Activated CD4-positive, alpha-beta T cell treated with anti-CD3 and anti-CD28 coated beads, Interleukin-2, amount 50 U/mL, for 24 hours (primary cell): Measurements from ENCODE around the gene DPM3.
"Not testable (repeated sequence)": the region's sequence is repeated elsewhere in the genome, so short reads cannot be mapped to it uniquely, and the experiment has no call there.

Source experiments
- DNase-seq, 2 donors: peaks; one replicate each; pipeline ENCODE4 v3.0.0-alpha.2; 2020; ENCODE audit warnings: low read depth in 1 of 2, low spot score in 1 of 2

The DPM3 gene

DNA sequence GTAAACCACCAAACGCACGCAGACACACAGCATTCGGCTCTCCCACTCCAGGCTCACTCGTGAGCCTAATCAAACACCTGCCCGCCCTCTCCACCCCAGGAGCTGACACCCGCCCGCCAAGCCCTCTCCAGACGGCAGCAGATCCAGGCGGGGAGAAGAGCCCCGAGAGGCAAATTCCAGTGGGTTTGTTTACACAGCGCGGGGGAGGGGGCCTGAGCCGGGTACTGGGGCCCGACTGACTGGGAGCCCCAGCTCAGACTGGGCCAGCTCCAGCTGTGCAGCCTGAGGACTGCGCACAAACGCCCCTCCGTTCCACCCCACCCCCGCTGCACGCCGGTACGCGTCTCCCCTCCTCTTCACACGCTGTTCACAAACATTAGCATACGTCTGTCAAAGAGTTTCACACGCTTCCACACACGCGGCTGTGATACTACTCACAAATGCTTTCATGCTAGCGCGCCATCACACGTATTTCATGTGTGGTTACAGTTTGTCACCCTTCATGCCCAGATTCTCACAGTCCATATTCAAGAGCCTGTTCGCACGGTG, 13.7 kb downstream of the DPM3 start:
- no peak for DNase-seq

DNA sequence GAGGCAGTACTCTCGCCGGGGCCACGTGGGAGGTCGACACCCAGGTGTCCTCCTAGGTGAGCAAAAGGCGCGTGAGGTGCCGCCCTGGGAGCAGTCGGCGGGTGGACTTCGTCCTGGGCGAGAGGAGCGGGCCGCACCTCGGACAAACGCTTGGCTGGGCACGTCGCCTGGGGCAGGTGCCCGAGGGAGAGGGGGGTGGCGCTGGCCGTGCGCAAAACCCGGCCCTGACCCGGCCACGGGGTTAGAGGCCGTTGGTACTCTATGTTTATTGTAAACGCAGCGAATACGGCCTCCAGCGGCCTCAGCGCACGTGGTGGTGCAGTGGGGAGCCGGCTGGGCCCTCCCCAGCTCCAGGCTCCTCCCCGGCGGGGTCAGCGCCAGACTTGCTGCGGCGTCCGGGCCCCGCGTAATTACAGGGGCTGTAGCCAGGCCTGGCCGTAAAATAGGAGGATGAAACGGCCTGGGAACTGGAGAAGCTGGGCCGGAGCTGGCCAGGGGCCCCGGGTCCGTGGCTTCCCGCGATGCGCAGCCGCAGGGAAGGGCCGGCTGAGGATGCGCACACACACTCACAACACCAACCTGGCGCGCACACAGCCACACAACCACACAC, 14.3 kb downstream of the DPM3 start:
- DNase-seq = no peak

DNA sequence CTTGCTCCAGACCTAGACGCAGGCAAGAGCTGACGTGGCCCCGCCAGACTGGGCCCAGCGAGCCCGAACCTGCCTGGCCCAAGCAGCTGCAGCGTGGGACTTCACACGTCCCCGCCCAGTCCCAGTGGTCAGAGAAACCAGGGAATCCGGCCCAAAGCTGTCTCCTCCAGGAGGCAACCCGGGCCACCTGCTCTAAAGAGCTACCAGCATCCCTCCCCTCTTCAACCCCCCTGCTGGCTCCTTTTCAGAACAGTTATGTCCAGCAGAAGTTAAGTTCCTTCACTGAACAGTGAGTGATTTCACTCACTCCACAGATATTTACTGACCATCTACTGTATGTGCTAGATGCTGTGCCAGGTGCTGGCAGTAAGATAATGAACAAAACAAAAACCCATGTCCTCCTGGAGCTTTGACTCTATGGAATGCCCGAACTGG, 14.8 kb downstream of the DPM3 start:
- no peak for DNase-seq

DNA sequence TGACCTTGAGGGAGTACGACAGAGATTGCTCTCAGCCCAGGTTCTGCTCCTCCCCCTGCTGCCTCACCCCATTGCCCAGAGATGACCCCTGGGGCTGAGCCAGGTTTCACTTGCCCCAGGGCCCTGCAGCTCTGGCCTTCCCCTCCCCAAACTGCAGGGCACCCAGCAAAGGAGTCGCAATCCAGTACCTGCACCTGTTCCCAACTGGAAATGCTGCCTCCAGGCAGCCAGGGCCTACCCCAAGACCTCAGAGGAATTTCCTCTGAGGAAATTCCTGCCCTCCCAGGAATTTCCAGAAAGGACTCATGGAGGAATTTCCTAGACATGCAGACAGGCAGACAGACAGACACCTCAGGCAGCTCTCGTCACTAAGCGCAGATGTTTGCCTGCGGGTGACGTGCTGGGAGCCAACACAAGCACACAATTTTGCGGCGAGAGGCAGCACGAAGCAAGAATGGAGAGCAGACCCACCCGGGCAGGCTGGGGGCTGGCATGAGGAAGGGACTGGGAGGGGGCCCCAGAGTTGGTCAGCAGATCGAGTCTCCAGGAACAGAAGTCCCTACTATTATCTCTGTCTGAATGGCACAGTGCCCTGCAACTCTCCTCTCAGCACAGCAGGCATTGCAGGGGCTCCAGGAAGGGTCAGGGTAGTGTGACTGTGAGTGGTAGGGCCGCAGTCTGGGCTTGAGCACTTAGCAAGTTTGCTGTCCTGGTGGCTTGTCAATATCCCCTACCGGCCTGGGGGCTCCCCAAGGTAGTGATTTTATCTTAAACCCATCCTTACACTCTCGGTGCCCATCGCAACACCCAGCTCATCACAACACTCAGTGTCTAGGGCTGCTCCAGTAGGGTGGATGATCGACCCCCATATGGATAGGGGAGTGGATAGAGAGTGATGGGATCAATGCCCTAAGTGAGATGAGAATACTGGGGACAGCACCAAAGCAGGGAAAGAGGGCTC, 15.5 kb downstream of the DPM3 start:
- DNase-seq = no peak

DNA sequence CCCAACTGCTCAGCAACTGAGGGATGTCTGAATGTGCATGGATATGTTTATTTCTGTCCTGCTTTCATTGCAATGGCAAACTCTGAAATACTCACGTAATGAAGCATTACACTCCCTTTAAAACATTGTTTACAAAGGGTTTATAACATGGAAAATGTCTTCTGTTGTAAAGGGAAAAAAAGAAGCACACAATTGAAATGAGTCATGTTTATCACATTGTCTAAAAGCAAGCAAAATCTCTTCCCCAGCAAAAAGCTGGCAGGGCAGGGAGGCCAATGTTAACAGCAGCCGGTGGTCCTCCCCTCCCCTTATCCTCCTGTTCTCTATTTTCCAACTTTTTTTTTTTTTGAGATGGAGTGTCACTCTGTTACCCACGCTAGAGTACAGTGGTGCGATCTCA, 16.5 kb downstream of the DPM3 start:
- DNase-seq = no peak

DNA sequence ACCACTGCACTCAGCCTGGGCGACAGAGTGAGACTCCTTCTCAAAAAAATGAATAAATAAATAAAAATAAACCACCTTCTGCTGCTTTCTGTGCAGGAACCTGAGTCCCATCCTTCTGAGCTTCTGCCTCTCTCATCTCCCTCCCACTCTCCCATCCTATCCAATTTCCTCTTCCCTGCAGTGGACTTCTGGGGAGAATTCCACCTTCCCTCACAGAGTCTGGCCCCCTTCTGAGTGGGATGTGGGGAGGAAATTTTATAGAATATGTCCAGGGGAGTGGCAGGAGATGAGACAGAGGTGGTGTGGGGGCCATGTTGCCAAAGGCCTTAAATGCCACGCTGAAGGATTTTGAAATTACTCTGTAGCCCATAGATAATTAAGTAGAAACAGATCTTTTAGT, 18.0 kb downstream of the DPM3 start:
- DNase-seq = no peak

DNA sequence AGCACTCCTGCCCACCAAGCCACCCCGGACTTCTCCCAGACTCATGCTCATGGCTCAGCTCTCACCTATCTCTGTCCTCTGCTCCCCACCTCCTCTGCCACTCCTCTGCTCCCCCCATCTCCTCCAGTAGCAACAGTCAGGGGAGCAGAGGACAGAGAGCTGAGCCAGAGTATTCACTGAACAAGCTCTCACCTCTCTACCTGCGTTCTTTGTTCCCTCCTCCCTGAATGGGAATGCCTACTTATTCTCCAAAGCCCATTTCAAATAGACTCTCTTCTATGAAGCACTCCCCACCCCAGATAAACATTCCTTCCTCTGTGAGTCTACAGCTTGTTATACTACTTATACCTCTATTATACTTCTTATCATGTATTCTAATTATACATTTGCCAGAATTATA, 19.1 kb downstream of the DPM3 start:
- DNase-seq = no peak

DNA sequence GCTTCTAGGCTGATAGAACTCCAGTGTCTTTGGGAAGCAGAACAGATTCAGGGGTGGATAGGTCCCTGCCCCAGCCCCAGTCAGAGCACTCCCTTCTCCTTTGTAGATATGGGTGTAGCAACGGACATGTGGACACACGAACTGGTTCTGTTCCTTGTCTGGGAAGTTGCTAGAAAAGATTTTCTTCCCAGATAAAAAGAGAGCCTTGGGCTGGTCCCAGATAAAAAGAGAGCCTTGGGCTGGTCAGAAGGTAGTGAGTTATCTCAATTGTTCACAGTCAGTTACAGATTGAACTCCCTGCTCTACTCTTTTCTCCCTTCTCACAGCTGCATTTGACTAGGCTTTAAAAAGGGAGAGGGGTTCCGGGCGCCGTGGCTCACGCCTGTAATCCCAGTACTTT, 20.1 kb downstream of the DPM3 start:
- DNase-seq = no peak

DNA sequence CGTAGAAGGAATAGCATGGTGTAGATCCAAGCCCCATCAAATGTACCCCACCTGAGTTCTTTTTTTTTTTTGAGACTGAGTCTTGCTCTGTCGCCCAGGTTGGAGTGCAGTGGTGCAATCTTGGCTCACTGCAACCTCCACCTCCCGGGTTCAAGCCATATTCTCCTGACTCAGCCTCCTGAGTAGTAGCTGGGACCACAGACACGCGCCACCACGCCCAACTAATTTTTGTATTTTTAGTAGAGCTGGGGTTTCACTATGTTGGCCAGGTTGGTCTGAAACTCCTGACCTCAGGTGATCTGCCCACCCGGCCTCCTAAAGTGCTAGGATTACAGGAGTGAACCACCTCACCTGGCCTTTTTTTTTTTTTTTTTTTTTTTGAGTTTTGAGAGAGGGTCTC, 22.2 kb downstream of the DPM3 start:
- not testable (repeated sequence) for DNase-seq

DNA sequence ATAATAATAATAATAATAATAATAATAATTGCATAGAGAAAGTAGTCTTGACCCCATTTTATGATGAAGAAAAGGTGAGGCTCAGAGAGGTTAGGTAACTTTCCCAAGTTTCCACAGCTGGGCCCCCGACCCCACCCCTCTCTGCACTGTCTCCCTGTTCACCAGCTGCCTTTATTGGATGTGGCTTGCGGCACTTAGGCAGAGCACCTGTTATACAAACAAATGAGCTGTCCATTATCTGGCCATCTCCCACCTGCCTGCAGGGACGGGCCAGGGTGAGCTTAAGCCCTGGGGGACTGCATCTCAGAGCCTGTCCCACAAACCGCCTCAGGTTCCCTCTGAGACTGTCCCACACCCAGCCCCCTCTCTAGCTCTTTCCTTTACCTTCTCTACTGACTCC, 22.7 kb downstream of the DPM3 start:
- no peak for DNase-seq

DNA sequence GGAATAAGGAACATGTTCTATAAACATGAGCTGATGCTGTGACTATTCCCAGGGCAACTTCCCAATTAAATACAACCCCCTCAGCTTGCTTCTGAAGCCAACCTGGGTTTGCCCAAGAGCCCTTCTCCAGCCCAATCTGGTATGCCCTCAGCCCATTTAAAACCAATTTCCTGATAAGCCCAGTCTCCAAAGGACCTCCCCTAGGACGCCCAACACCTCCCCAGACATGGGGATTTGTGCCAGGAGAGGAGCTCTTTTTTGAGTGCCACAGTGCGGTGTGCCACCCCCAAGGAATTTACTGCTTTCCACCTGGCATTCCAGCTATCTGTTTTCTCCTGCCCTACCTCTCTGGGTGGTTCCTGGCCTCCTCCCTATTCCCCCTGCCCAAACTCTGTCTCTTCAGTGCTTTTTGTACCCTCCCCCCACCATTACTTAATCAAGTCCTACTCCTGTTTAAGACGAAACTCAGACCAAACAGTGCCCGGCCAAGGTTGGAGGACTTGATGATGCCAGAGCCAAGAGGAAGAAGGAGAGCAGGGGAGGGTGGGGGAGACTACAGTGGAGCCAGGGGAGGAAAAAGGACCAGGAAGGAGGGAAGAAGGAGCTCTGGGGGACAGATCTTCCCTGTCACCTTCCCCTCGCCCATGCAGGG, 24.1 kb downstream of the DPM3 start:
- DNase-seq = no peak

DNA sequence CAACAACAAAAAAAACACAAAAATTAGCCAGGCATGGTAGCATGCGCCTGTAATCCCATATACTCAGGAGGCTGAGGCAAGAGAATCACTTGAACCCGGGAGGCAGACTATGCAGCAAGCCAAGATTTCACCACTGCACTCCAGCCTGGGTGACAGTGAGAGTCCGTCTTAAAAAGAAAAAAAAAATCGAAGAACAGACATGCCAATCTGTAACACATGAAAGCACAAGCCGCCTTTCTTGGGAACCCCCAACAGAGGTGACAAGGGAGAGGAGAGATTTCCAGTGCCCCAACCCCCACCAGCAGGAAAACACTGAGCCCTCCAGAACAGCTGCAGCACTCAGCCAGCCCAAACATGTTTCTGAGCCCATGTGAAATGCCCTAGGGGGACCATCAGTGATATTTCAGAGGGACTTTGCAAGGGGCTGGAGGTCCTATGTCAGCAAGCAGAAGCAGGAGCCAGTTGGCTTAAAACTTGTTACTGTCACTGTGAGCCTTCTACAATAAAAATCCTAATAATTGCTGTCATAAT, 26.8 kb downstream of the DPM3 start:
- no peak for DNase-seq

DNA sequence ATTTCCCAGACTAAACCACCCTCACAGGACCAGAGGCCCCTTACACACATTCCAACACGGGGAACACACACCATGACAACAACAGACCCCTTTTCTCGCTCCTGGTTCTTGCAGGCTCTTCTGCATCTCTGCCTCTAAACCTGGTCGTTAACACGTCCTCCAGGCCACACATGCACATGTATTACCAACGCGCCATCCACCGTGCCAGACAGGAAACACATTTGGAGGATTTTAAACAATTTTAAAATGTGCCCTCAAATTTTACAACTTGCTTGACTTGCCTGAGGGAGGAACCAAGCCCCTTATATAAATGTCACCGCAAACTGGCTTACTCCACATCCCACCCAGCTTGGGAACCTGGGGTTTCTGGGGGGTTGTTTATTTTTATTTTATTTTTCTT, 29.5 kb downstream of the DPM3 start:
- no peak for DNase-seq

DNA sequence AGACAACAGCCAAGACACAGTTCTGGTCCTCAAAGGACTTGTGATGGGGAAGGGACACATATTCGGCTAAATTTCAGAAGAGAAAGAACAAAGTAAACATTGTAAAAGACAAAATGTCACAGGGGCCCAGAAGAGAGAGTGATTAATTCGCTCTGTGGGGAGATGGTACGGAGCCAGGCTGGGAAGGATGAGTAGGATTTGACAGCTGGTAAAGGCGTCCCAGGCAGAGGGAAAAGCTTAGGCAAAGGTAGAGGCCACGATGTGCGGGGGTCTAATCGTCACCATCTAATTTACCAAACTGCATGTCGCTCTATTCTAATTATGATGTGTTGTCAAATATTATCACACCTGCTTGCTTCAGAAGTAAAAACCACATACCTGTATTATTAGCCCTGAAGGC, 29.9 kb downstream of the DPM3 start:
- no peak for DNase-seq

DNA sequence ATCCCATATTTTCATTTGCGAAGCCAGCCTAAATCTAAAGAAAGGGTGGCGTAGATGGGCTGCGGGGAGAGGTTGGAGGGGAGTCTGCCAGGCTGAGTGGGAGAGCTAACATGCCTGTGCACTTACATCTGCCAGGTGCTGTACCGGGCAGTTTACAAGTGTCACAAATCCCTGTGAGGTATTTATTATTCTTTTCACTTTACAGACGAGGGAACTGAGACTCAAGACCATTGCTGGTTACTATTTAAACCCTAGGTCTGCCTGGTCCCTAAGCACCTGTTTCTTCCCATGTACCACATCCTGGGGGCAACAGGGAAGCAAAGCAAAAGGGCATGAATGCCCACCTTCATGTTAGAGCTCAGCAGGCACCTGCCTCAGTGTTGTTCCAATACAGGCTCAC, 32.0 kb downstream of the DPM3 start:
- no peak for DNase-seq

DNA sequence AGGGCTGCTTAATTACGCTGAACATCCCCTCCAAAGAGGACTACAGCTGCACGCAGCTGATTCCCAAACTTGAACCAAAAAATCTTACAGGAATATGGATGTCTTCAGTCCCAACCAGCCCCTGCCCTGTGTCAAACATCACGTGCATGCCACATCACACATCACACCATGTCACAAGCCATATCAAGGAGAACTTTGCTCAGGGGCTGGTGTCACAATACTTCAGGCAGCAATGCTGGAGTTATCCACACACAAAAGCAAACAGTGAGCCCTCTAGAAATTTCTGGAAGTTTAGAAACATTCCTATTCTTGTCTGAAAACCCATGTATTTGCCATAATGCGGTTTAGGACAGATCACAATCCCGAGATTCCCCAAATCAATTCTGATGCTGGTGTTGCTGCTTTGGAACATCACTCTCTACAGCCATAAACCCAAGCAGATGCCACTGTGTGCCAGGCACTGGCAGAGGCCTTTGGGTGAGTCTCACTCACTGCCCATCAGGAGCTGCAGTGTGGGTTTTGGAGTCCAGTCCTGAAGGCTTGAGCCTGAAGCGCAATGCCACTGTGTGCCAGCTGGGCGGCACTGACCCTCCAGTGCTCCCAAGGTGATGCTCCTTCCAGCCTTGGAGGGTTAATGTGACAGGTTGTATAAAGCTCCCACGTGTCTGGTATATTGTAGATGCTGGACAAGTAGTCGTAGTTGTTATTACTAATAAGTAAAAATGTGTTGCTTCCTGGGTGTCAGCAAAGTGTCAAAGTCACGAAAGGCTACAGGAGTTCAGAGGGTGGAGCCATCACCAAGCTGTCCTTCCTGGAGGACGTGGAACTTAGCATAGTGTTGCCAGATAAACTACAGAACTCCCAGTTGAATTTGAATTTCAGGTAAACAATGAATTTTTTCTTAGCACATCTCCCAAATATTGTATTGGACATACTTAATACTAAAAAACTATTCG, 32.7 kb downstream of the DPM3 start:
- DNase-seq = no peak

DNA sequence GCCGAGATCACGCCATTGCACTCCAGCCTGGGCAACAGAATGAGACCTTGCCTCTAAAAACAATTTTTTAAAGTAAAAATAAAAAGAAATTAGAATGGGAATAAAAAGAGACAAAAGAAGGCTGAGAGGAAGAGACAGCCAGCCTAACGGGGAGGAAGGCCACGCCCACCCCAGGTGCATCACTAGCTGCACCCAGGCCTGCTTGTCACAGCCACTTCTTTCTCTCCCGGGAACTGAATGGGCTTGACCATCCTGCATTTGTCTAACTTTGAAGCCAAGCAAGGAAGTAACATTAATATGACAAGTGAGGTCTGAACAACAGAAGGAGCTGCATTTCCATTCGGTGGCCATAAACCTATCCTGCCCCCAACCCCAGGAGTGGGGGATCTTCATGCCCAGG, 33.5 kb downstream of the DPM3 start:
- DNase-seq = no peak

DNA sequence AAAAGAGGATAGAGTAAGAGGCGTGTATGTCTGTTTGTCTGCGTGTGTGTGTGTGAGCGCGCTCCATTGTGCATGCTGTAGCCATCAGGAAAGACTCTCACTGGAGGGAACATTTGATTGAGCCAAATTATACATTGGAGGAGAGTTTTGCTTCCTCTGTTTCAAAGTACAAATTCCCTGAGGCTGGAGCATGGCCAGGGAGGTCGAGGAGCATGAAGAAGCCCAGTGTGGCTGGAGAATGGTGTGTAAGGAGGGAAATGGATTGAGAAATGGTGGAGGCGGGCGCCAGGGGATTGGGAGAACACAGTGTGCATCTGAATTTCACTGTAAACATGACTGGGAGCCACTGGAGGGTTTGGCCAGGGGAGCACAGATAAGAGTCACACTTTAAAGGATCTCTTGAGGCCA, 34.7 kb downstream of the DPM3 start:
- no peak for DNase-seq

DNA sequence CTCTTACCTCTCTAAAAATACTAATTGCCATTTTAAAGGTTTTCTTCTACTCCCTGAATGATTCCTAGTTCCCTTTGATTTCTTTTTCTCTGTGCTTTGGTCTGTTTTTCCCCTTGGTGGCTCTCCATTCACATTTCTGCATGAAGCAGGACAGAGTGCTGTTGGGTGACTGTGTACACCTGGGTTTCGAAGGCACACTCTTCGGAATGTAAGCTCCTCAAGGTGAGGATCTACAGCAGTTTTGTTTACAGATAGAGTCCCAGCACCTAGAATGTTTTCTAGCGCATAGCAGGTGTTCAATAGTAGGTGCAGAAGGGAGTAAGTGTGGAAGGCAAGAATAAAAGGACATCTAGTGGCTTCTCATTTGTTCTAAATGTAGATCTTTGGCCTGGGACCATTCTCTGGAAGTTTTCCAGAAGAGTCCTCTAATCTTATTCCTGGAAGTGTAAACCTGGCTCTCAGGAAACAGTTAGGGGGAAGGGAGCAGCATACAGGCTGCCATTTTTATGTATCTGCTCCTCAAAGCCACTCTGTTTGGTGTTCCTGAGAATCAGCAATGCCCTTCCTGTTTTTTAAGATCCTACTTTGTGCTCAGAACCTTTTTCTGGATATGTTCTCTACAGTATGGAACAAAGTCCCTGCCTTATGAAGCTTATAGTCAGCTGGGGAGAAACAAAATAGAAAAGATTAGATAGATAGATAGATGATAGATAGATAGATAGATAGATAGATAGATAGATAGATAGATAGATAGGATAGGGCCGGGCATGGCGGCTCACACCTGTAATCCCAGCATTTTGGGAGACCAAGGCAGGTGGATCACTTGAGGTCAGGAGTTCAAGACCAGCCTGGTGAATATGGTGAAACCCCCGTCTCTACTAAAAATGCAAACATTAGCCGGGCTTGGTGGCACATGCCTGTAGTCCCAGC, 35.5 kb downstream of the DPM3 start:
- DNase-seq = no peak
